Measurements from ENCODE around the gene ARID1B. TPM values are rescaled to one million over a fixed set of nuclear protein-coding genes. Genes with fewer than 3 reads are reported as not detected.

ARID1B gene
- total RNA-seq, 4 donors from 2014 or later: 87.1 to 194 (median 115) TPM

- no peak for DNase-seq
- H3K27me3 ChIP-seq: no peaks in the 10 kb centered on the region
- no peak overlapping the region for H3K27ac ChIP-seq
- intact Hi-C loops (cut with DNase I; ENCODE audit: low total_unique reads): loop anchor here (5.0 kb wide), 1 partner anchor 1163 kb away; no protein-coding TSS in a partner anchor
- no peaks in the 10 kb centered on the region for H3K9me3 ChIP-seq
- H3K4me3 ChIP-seq: no peak overlapping the region
- peaks cover 0 to 11% (median 5%) of the 10 kb centered on the region in 4 donors for H3K4me1 ChIP-seq
- TF ChIP-seq POLR2A (IDR thresholded peaks at IDR 0.05): no peak
- no peak for TF ChIP-seq POLR2AphosphoS5 (IDR thresholded peaks at IDR 0.05)
- TF ChIP-seq EP300 (IDR thresholded peaks at IDR 0.05; ENCODE audit: low read depth): no peak
- 80 to 88% methylated on average over 1 of the region's 1 CpG for WGBS, 2 donors (ENCODE audit: low coverage in 1 of 2)
- H3K36me3 ChIP-seq: no peaks in the 10 kb centered on the region
- in situ Hi-C loops (cut with MboI; ENCODE audit: low pct_ligation_motif_present in 1 of 4, low pct_unique_long_range_greater_than_20kb in 1 of 4, low sequenced_read_pairs in 3 of 4): no loop called here
Observed at GRCh38 chr6:157074969-157075368, 297.8 kb downstream of the ARID1B start.

GRCh38 chr6:157075549-157076450, 298.6 kb downstream of the ARID1B start:
- TF ChIP-seq POLR2AphosphoS5 (IDR thresholded peaks at IDR 0.05) (no peak), EP300 (IDR thresholded peaks at IDR 0.05; ENCODE audit: low read depth) (no peak), CTCF (IDR thresholded peaks at IDR 0.05) (no peak), POLR2A (IDR thresholded peaks at IDR 0.05) (no peak)
- Histone ChIP-seq H3K27ac (no peak overlapping the region), H3K4me3 (no peak overlapping the region), H3K9me3 (no peaks in the 10 kb centered on the region), H3K4me1 (peaks cover 0 to 6% (median 2%) of the 10 kb centered on the region in 4 donors), H3K27me3 (no peaks in the 10 kb centered on the region), H3K36me3 (no peaks in the 10 kb centered on the region)
- WGBS, 2 donors (ENCODE audit: low coverage in 1 of 2): 69 to 73% methylated on average over 7 to 8 of the region's 8 CpGs
- DNase-seq: no peak
- in situ Hi-C loops (cut with MboI; ENCODE audit: low pct_ligation_motif_present in 1 of 4, low pct_unique_long_range_greater_than_20kb in 1 of 4, low sequenced_read_pairs in 3 of 4) (no loop called here), intact Hi-C loops (cut with DNase I; ENCODE audit: low total_unique reads) (loop anchor here (5.0 kb wide), 1 partner anchor 1163 kb away; no protein-coding TSS in a partner anchor)

GRCh38 chr6:157076451-157076822, 299.3 kb downstream of the ARID1B start:
- Histone ChIP-seq H3K36me3 (no peaks in the 10 kb centered on the region), H3K9me3 (no peaks in the 10 kb centered on the region), H3K27me3 (no peaks in the 10 kb centered on the region), H3K4me1 (peaks cover 0 to 6% (median 3%) of the 10 kb centered on the region in 4 donors), H3K4me3 (no peak overlapping the region), H3K27ac (no peak overlapping the region)
- intact Hi-C loops (cut with DNase I; ENCODE audit: low total_unique reads) (loop anchor here (5.0 kb wide), 1 partner anchor 1164 kb away; no protein-coding TSS in a partner anchor), in situ Hi-C loops (cut with MboI; ENCODE audit: low pct_ligation_motif_present in 1 of 4, low pct_unique_long_range_greater_than_20kb in 1 of 4, low sequenced_read_pairs in 3 of 4) (no loop called here)
- no peak for TF ChIP-seq POLR2A (IDR thresholded peaks at IDR 0.05)
- TF ChIP-seq EP300 (IDR thresholded peaks at IDR 0.05; ENCODE audit: low read depth): no peak
- no peak for TF ChIP-seq POLR2AphosphoS5 (IDR thresholded peaks at IDR 0.05)
- TF ChIP-seq CTCF (IDR thresholded peaks at IDR 0.05): no peak
- DNase-seq: no peak

GRCh38 chr6:157077251-157077650, 300.1 kb downstream of the ARID1B start:
- in situ Hi-C loops (cut with MboI; ENCODE audit: low pct_ligation_motif_present in 1 of 4, low pct_unique_long_range_greater_than_20kb in 1 of 4, low sequenced_read_pairs in 3 of 4): no loop called here
- intact Hi-C loops (cut with DNase I; ENCODE audit: low total_unique reads): loop anchor here (5.0 kb wide), 1 partner anchor 1165 kb away; no protein-coding TSS in a partner anchor
- no peak for DNase-seq
- no peak overlapping the region for H3K27ac ChIP-seq
- peaks cover 0 to 10% (median 3%) of the 10 kb centered on the region in 4 donors for H3K4me1 ChIP-seq
- no peaks in the 10 kb centered on the region for H3K9me3 ChIP-seq
- H3K27me3 ChIP-seq: no peaks in the 10 kb centered on the region
- no peak for TF ChIP-seq CTCF (IDR thresholded peaks at IDR 0.05)
- TF ChIP-seq EP300 (IDR thresholded peaks at IDR 0.05; ENCODE audit: low read depth): no peak
- no peak for TF ChIP-seq POLR2A (IDR thresholded peaks at IDR 0.05)
- TF ChIP-seq POLR2AphosphoS5 (IDR thresholded peaks at IDR 0.05): no peak
- H3K36me3 ChIP-seq: no peaks in the 10 kb centered on the region
- WGBS, 2 donors (ENCODE audit: low coverage in 1 of 2): 99 to 100% methylated on average over 2 to 7 of the region's 7 CpGs
- H3K4me3 ChIP-seq: no peak overlapping the region

Measured in transverse colon (tissue), 4 donors.